NCI-H187 (cell line): ENCODE measurements around the gene SLC25A44.

Source experiments
- DNase-seq, 2 experiments: peaks; one replicate each; lab custom pipeline; 2025; lab: John Stamatoyannopoulos, UW

SLC25A44 gene

GRCh38 chr1:156193488-156194299 lies at the start of gene SLC25A44:
Gene SLC25A44, plus strand, starts transcription at chr1:156194104. Its CDS starts 5,744 bp downstream, at chr1:156199848.
- peak; percentile 99 to 100 for DNase-seq

- no peak for DNase-seq
Observed at GRCh38 chr1:156144742-156145141, 49.2 kb upstream of the SLC25A44 start.

GRCh38 chr1:156145650-156146019 lies 48.3 kb upstream of the SLC25A44 start:
- DNase-seq: no peak

- DNase-seq: peak; percentile 54 to 82
Observed at GRCh38 chr1:156146020-156146768, 47.7 kb upstream of the SLC25A44 start.

GRCh38 chr1:156146769-156147405 lies 47.0 kb upstream of the SLC25A44 start:
- no peak for DNase-seq

GRCh38 chr1:156148216-156148615 lies 45.7 kb upstream of the SLC25A44 start:
- no peak for DNase-seq

- no peak for DNase-seq
Observed at GRCh38 chr1:156149374-156150332, 44.3 kb upstream of the SLC25A44 start.

- no peak for DNase-seq
Observed at GRCh38 chr1:156150333-156151011, 43.4 kb upstream of the SLC25A44 start.

- DNase-seq: no peak
Observed at GRCh38 chr1:156151093-156151688, 42.7 kb upstream of the SLC25A44 start.

GRCh38 chr1:156152628-156153027 lies 41.3 kb upstream of the SLC25A44 start:
- no peak for DNase-seq

GRCh38 chr1:156153362-156153761 lies 40.5 kb upstream of the SLC25A44 start, which contains the start of gene SEMA4A:
Gene SEMA4A, plus strand, starts transcription at chr1:156153585. Its CDS starts 994 bp downstream, at chr1:156154579.
- DNase-seq: no peak

GRCh38 chr1:156154317-156154749 lies 39.6 kb upstream of the SLC25A44 start:
- no peak for DNase-seq

- no peak for DNase-seq
Observed at GRCh38 chr1:156155756-156156510, 38.0 kb upstream of the SLC25A44 start.

GRCh38 chr1:156157506-156157905 lies 36.4 kb upstream of the SLC25A44 start:
- no peak for DNase-seq

- no peak for DNase-seq
Observed at GRCh38 chr1:156157966-156158365, 35.9 kb upstream of the SLC25A44 start.

- DNase-seq: no peak
Observed at GRCh38 chr1:156160000-156160742, 33.7 kb upstream of the SLC25A44 start.

- DNase-seq: peak in 1 of 2 experiments; percentile 81
Observed at GRCh38 chr1:156160743-156161171, 33.1 kb upstream of the SLC25A44 start.

GRCh38 chr1:156162430-156163037 lies 31.4 kb upstream of the SLC25A44 start:
- DNase-seq: no peak
